Stimulated activated CD4-positive, alpha-beta T cell treated with anti-CD3 and anti-CD28 coated beads, Interleukin-4, amount 100 ng/mL, for 24 hours (primary cell): Measurements from ENCODE around the gene AHCYL2.

Experiments
- DNase-seq: peaks from one replicate; pipeline ENCODE4 v3.0.0-alpha.2; 2020

The AHCYL2 gene

DNA sequence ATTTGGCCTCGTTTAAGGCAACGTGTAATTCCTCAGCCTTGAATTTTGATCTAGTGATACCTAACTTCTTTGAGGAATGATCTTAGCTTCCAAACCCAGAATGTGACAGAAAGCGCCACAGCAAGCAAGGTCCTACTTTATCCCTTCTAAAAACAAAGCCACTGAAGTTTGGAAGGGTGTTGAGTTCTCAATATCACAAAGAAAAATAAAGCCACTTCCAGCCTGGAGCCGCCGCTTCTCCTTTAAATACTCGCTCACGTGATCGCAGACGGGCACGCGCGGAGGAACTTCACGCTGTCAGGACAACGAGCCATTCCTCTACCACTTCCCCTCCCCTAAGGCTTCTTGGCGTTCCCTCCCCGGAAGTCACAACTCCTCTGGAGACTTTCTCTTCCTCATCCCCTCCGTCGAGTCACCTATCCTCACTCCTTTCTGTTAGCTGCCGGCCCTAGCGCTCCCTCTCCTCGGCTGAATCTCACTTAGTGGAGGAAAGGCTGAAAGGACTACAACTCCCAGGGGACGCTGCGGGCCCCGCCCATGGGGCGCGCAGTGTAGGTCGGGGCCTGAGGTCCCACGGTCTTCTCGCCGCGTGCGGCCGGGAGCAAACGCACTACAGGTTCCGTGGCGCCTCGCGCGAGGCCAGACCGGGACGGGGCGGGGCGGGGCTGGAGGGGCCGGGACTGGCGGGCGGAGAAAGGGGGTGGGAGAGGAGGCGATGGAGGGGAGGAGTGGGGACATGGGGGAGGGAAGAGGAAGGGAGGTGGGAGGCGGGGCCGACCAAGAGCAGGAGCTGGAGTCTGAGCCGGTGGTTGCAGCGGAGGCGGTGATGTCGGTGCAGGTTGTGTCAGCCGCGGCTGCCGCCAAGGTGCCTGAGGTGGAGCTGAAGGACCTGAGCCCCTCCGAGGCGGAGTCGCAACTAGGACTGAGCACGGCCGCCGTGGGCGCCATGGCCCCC, at the start of gene AHCYL2:
AHCYL2 (plus strand) TSS at position 780 of the 955 bp plus-strand sequence.
- DNase-seq: peak; percentile 96

GRCh38 chr7:129176916-129177710, 47.7 kb upstream of the AHCYL2 start:
- DNase-seq: no peak

DNA sequence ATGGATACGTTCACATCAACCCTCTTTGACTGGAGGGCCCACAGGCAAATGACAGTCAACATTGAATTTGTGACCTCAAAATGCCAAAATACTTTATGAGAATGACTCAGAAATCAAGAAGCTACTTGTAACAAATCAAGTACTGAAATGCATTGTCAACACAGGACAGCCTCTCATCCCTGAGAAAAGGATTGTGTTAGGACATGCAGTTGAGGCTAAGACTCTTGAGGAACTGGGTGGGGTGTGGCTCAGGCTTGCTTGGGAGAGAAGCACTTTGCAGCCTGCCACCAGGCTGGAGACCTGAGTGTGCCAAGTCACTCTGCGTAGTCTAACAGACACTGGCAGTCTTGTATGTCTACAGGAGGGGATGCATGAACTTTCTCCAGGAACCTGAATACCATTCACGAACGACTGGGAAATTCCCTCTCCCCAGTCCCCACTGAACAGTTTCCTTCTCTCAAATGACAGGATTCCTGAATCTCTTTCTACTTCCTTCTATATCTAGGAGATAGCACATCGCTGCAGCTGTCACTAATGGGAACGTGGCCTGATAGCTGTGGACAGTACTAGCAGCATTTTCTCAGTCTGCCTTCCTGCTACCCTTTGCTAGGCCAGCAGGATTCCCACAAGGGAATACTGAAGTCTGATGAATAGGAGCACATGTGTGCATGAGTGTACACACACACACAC, 39.7 kb upstream of the AHCYL2 start:
- no peak for DNase-seq

- no peak for DNase-seq
Measured at GRCh38 chr7:129186749-129187260, 38.0 kb upstream of the AHCYL2 start.

- no peak for DNase-seq
Measured at GRCh38 chr7:129187681-129188371, 37.0 kb upstream of the AHCYL2 start.

DNA sequence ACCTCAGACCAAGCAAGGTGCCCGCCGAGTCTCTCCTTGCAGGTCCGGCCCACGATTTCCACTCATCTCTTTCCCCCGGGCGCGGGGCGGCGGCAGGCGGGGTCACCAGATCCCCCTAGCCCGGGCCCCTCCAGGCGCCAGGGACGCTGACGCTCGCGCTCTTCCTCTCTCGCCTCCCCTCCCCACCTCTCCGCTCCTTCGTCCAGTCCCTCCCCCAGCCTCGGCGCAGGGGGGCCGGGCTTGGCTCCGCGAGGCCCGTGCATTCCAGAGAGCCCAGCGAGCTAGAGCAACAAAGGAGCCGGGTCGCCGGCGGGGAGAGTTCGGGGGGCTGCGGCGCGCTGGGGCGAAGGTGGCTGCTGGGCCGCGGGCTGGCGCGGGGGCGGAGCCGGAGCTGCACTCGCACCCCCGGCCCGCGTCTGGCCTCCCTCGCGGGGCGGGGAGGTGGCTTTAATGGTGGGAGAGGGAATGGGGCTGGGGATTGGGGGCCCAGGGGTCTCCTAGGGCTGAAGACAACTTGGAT, 36.4 kb upstream of the AHCYL2 start, which contains the start of gene SMO:
SMO (plus strand) TSS at position 262 of the 520 bp plus-strand sequence. CDS start 519 bp downstream, outside the sequence.
- no peak for DNase-seq

GRCh38 chr7:129188892-129189660, 35.8 kb upstream of the AHCYL2 start:
- DNase-seq: no peak

DNA sequence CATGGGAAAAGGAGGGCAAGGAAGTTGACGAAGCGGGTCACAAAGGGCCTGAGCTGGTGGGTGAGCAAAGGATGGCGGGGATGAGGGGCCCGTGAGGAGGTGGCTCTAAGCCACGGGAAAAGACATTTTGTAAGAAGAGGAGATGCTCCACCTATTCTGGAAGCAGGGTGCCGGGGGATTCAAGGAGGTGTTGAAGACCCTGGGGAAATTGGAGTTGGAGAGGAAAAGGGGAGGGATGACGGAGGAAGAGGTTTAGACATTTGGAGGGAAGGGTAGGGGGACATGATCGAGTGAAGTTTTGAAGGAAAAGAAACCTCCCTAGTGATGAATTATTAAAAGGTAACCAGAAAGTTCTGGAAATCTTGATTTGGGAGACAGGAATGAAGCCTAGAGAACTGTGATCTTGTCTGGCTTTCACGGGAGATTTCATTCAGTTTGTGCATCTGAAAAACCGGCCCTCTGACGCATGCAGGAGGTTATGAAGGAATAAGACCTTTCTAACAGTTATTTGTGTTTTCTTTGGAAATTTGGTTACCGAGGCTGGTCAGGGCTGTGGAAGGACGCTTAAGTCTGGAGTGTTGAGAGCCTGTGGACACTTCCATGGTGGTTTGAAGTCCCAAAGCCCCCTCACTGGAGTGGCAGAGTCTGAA, 35.0 kb upstream of the AHCYL2 start:
- DNase-seq: no peak

DNA sequence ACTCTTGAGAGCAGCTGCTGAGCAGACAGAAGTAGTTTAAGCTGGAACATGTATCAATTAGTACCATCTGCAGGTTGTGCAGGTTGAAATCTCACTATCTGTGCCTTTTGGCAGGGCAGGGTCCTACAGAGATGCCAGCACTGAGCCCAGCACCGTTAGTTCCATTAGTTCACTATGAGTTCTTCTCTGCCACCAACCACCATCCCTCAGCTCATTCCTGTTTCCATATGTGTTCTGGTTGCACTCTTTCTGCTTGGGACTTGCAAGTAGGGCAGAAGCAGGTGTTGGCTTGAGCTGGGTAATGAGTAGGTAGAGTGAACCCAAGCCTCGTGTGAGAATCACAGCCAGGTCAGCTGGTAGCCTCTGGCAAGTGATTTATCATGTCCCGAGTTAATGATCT, 33.6 kb upstream of the AHCYL2 start:
- DNase-seq: no peak

DNA sequence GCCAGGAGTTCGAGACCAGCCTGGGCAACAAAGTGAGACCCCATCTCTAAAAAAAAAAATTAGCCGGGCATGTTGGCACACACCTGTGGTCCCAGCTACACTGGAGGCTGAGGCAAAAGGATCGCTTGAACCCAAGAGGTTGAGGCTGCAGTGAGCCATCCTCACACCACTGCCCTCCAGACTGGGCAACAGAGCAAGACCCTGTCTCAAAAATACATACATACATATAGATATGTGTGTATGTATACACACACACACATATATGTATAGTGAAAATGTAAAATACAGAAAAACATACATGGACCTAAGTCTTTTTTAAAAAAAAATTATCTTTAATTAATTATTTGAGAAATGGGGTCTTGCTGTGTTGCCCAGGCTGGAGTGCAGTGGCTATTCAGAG, 30.9 kb upstream of the AHCYL2 start:
- DNase-seq: no peak

GRCh38 chr7:129197771-129198170, 27.1 kb upstream of the AHCYL2 start:
- DNase-seq: no peak

DNA sequence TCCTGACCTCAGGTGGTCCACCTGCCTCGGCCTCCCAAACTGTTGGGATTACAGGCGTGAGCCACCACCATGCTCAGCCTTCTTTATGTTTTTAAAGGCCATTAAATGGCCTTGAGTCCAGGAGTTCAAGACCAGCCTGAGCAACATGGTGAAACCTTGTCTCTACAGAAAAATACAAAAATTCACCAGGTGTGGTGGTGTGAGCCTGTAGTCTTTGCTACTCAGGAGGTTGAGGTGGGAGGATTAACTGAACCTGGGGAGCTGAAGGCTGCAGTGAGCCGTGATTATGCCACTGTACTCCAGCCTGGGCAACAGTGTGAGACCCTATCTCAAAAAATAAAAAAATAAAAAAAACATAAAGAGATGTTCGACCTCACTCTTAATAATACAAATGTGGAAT, 25.4 kb upstream of the AHCYL2 start:
- no peak for DNase-seq

- DNase-seq: no peak
Measured at GRCh38 chr7:129202058-129202777, 22.6 kb upstream of the AHCYL2 start.

DNA sequence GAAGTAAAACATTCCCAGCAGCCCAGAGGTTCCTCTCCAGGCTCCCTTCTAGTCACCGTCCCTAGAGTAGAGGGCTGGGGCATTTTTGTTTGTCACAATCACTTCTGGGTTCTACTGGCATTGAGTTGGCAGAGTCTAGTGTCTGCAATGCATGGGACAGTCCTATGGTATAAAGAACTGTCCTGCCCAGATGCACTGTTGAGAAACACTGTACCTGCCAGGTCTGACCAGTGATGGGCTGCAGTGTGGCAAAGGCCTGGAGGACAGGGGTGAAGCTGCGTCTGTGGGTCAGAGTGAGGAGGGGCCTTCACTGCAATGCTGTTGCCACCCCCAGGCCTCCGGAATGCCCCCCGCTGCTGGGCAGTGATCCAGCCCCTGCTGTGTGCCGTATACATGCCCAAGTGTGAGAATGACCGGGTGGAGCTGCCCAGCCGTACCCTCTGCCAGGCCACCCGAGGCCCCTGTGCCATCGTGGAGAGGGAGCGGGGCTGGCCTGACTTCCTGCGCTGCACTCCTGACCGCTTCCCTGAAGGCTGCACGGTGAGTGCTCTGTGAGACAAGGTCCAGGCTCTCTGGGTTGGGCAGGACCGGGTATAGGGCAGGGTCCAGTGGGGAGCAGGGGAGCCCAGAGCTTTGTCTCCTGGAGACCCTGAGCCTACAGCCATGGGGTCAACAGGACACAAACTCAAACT, 21.6 kb upstream of the AHCYL2 start:
- no peak for DNase-seq

DNA sequence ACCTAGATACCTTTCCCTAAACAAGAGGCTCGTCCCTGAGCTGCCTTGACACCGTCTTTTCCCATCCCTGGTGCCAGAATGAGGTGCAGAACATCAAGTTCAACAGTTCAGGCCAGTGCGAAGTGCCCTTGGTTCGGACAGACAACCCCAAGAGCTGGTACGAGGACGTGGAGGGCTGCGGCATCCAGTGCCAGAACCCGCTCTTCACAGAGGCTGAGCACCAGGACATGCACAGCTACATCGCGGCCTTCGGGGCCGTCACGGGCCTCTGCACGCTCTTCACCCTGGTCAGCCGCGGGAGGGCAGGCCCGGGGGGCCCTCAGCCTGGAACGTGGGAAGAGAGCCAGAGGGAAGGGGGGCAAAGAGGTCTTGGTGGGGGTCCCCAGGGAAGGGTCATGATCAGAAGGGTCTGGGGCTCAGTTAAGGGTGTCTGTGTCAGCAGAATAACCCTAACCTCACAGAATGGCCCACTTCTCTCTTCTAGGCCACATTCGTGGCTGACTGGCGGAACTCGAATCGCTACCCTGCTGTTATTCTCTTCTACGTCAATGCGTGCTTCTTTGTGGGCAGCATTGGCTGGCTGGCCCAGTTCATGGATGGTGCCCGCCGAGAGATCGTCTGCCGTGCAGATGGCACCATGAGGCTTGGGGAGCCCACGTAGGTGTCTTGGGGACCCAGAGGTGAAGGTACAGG, 19.6 kb upstream of the AHCYL2 start:
- DNase-seq: no peak

- DNase-seq: no peak
Measured at GRCh38 chr7:129205987-129206785, 18.6 kb upstream of the AHCYL2 start.

- DNase-seq: no peak
Measured at GRCh38 chr7:129208667-129209066, 16.2 kb upstream of the AHCYL2 start.
